H4 (cell line): Measurements from ENCODE around the gene CMSS1. TPM values are rescaled to one million over a fixed set of nuclear protein-coding genes. Genes with fewer than 3 reads are reported as not detected.
A peak's percentile ranks its signal among the peaks of the same experiment; 100 is the strongest.

Source experiments
- DNase-seq: peaks from one replicate; pipeline ENCODE4 v3.0.0-alpha.2; 2015; ENCODE audit warnings: low spot score
- total RNA-seq: library from RNA; depleted of rRNA; stranded (reverse); fragments of >200 nt; shearing (Covaris generic); gene quantifications from 2 replicates; pipeline ENCODE4 v1.2.3, GENCODE V29; 2014

Gene CMSS1
- total RNA-seq, 1 experiment from 2014 or later = 39.3 TPM

GRCh38 chr3:100173961-100174360 is 356.3 kb downstream of the CMSS1 start:
- DNase-seq = no peak

GRCh38 chr3:100175637-100176280 is 358.1 kb downstream of the CMSS1 start:
- no peak for DNase-seq

GRCh38 chr3:100179692-100180349 is 362.2 kb downstream of the CMSS1 start:
- no peak for DNase-seq

GRCh38 chr3:100183608-100184125 is 366.0 kb downstream of the CMSS1 start:
- DNase-seq = no peak

GRCh38 chr3:100184948-100185570 is 367.4 kb downstream of the CMSS1 start:
- DNase-seq = no peak

GRCh38 chr3:100185847-100186246 is 368.2 kb downstream of the CMSS1 start:
- DNase-seq = no peak

- DNase-seq = no peak
These were observed 371.8 kb downstream of the CMSS1 start for GRCh38 chr3:100189444-100189964.

- DNase-seq = no peak
These were observed 377.7 kb downstream of the CMSS1 start for GRCh38 chr3:100195375-100195774.

GRCh38 chr3:100197876-100198275 is 380.2 kb downstream of the CMSS1 start:
- DNase-seq = no peak

GRCh38 chr3:100198579-100199269 is 381.1 kb downstream of the CMSS1 start:
- DNase-seq = no peak

GRCh38 chr3:100205171-100205570 is 387.5 kb downstream of the CMSS1 start:
- no peak for DNase-seq

- DNase-seq = no peak
These were observed 389.0 kb downstream of the CMSS1 start for GRCh38 chr3:100206687-100207086.

- no peak for DNase-seq
These were observed 390.2 kb downstream of the CMSS1 start for GRCh38 chr3:100207886-100208285.

GRCh38 chr3:100209169-100209568 is 391.5 kb downstream of the CMSS1 start:
- no peak for DNase-seq

GRCh38 chr3:100209948-100210771 is 392.5 kb downstream of the CMSS1 start:
- DNase-seq = no peak

GRCh38 chr3:100210772-100211135 is 393.1 kb downstream of the CMSS1 start:
- DNase-seq = peak; percentile 96

GRCh38 chr3:100213891-100214573 is 396.4 kb downstream of the CMSS1 start:
- DNase-seq = no peak

GRCh38 chr3:100214574-100214964 is 396.9 kb downstream of the CMSS1 start:
- no peak for DNase-seq

GRCh38 chr3:100216713-100217112 is 399.1 kb downstream of the CMSS1 start:
- DNase-seq = no peak

GRCh38 chr3:100221159-100221558 is 403.5 kb downstream of the CMSS1 start:
- no peak for DNase-seq

- no peak for DNase-seq
These were observed 407.5 kb downstream of the CMSS1 start for GRCh38 chr3:100225193-100225592.
